GM13976 (cell line): ENCODE results near the gene KCNJ6.

Experiments used
- DNase-seq: peaks from one replicate; pipeline ENCODE4 v3.0.0; 2012; ENCODE audit warnings: low spot score
- CTCF ChIP-seq: IDR thresholded peaks from 2 replicates; pipeline ENCODE4 v1.5.1; 2012; ENCODE audit warnings: borderline replicate concordance, mild to moderate bottlenecking; ENCODE audit not compliant: insufficient read depth; ENCODE audit errors: extremely low read depth, missing control alignments, control extremely low read depth
- in situ Hi-C: fragments of 300-500 bp; cut with MboI; formaldehyde crosslinking; loops from one replicate; pipeline ENCODE4 v1.12.0; 2022; ENCODE audit warnings: low sequenced_read_pairs, mixed read lengths, inconsistent platforms; ENCODE audit not compliant: unreplicated experiment

KCNJ6 gene

GRCh38 chr21:37940691-37941090 is 24.4 kb upstream of the KCNJ6 start:
- DNase-seq, result no peak
- in situ Hi-C loops, result no loop called here

GRCh38 chr21:37939838-37940237 is 23.6 kb upstream of the KCNJ6 start:
- no peak for TF ChIP-seq CTCF
- in situ Hi-C loops, result no loop called here

More at GRCh38 chr21:37940691-37941090, 24.4 kb upstream of the KCNJ6 start:
- no peak for TF ChIP-seq CTCF

GRCh38 chr21:37939251-37939650 is 23.0 kb upstream of the KCNJ6 start:
- TF ChIP-seq CTCF, result no peak
- DNase-seq, result no peak
- in situ Hi-C loops, result no loop called here

More at GRCh38 chr21:37939838-37940237, 23.6 kb upstream of the KCNJ6 start:
- DNase-seq, result no peak

- no peak for TF ChIP-seq CTCF
- in situ Hi-C loops, result no loop called here
- DNase-seq, result no peak
Observed at GRCh38 chr21:37937668-37938067, 21.4 kb upstream of the KCNJ6 start.

GRCh38 chr21:37936010-37936785 is 19.9 kb upstream of the KCNJ6 start:
- in situ Hi-C loops, result no loop called here
- DNase-seq, result no peak
- TF ChIP-seq CTCF, result no peak

GRCh38 chr21:37932936-37933335 is 16.7 kb upstream of the KCNJ6 start:
- no peak for DNase-seq
- no peak for TF ChIP-seq CTCF
- in situ Hi-C loops, result no loop called here

- no peak for DNase-seq
- in situ Hi-C loops, result no loop called here
Observed at GRCh38 chr21:37927711-37928110, 11.5 kb upstream of the KCNJ6 start.

More at GRCh38 chr21:37927711-37928110, 11.5 kb upstream of the KCNJ6 start:
- no peak for TF ChIP-seq CTCF
